A549 (cell line): ENCODE data around the gene OR5P2.
"Not testable (repeated sequence)": the region's sequence is repeated elsewhere in the genome, so short reads cannot be mapped to it uniquely, and the experiment has no call there.

Source experiments
- CBX2 ChIP-seq: fragments of 200-600 bp; sonication (generic); IDR thresholded peaks from 2 replicates; pipeline ENCODE4 v1.6.1; 2016; ENCODE audit warnings: low read depth, mild to moderate bottlenecking, borderline replicate concordance
- CTCF ChIP-seq: fragments of >200 bp; sonication (Bioruptor Twin); formaldehyde crosslinking; IDR thresholded peaks from 3 replicates; pipeline ENCODE4 v1.5.1; 2016
- EP300 ChIP-seq, 2 experiments: fragments of >200 bp; sonication (Bioruptor Twin); formaldehyde crosslinking; IDR thresholded peaks; 2 replicates in 1 of 2; 3 replicates in 1 of 2; pipeline ENCODE4 v1.6.1; 2016 to 2017
- HES2 ChIP-seq: fragments of >200 bp; sonication (Bioruptor Twin); formaldehyde crosslinking; IDR thresholded peaks from 2 replicates; pipeline ENCODE4 v1.6.1; 2016
- HOXA7 ChIP-seq: fragments of 250-450 bp; sonication (Bioruptor Pico); IDR thresholded peaks from 2 replicates; pipeline ENCODE4 v1.5.0; 2020; ENCODE audit warnings: mild to moderate bottlenecking, moderate library complexity
- JUN ChIP-seq, 2 experiments: fragments of >200 bp; sonication (Bioruptor Twin); formaldehyde crosslinking; IDR thresholded peaks; 2 replicates in 1 of 2; 3 replicates in 1 of 2; pipeline ENCODE4 v1.6.1; 2016 to 2017
- JUNB ChIP-seq: fragments of >200 bp; sonication (Bioruptor Twin); formaldehyde crosslinking; IDR thresholded peaks from 2 replicates; pipeline ENCODE4 v1.6.1; 2016
- MAX ChIP-seq: IDR thresholded peaks from 2 replicates; pipeline ENCODE4 v1.6.1; 2012
- POLR2A ChIP-seq: IDR thresholded peaks from 2 replicates; pipeline ENCODE4 v1.6.1; 2012; ENCODE audit warnings: mild to moderate bottlenecking, low read length
- RAD21 ChIP-seq, 2 experiments: fragments of >200 bp in 1 of 2; sonication (Bioruptor Twin) in 1 of 2; formaldehyde crosslinking in 1 of 2; IDR thresholded peaks in 1 of 2; conservative IDR thresholded peaks in 1 of 2; 2 replicates in 1 of 2; 3 replicates in 1 of 2; pipeline ENCODE4 v1.6.1; 2012 to 2018; ENCODE audit warnings: inconsistent platforms in 1 of 2

- not testable (repeated sequence) for TF ChIP-seq MAX; HES2; HOXA7 (CRISPR knock-in tag); RAD21 (conservative IDR thresholded peaks at IDR 0.05 in 1 of 2, IDR thresholded peaks at IDR 0.05 in 1 of 2); JUNB; EP300 (IDR thresholded peaks at IDR 0.05); JUN (IDR thresholded peaks at IDR 0.05); CBX2; POLR2A; CTCF
These were observed 13.6 kb upstream of the OR5P2 start for GRCh38 chr11:7810301-7810700.
